GM12891 (cell line): ENCODE data around the gene ADRB1.

Source experiments
- POLR2AphosphoS5 ChIP-seq: IDR thresholded peaks from 2 replicates; pipeline ENCODE4 v1.6.1; 2011; ENCODE audit warnings: low read depth, low read length, control low read depth
- TAF1 ChIP-seq: IDR thresholded peaks from 2 replicates; pipeline ENCODE4 v1.6.1; 2011; ENCODE audit warnings: low read depth, low read length, control low read depth

DNA sequence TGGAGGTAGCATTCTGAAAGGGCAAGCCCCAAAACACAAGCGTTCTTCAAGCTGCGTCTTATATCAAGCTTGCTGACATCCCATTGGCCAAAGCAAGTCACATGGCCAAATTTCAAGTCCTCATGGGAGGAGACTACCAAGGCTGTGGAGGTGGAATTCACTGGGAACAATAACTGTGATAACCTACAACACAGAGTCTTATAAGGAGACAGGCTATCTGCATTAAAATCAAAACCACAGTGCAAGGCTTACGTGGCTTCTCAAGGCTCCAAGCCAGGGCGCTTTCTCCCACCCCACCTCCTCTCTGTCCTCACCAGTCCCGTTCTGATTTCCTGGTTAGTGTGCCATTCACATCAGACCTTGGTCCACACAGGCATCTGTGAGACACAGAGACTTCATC lies 39.4 kb downstream of the ADRB1 start:
- TF ChIP-seq TAF1: no peak
- TF ChIP-seq POLR2AphosphoS5: no peak
